Fibroblast of pulmonary artery (primary cell): ENCODE results near the gene CLEC2L.
"Not testable (repeated sequence)": the region's sequence is repeated elsewhere in the genome, so short reads cannot be mapped to it uniquely, and the experiment has no call there.

ENCODE experiments used
- DNase-seq: peaks from one replicate; pipeline ENCODE4 v3.0.0-alpha.2; 2010; ENCODE audit warnings: low read depth
- H3K4me3 ChIP-seq: replicated peaks from 2 replicates; pipeline ENCODE4 v1.5.1; 2011; ENCODE audit warnings: low read depth, mild to moderate bottlenecking, control low read depth, low read length, moderate library complexity
- CTCF ChIP-seq: IDR thresholded peaks from 2 replicates; pipeline ENCODE4 v1.5.1; 2011; ENCODE audit warnings: mild to moderate bottlenecking, control low read depth, low read length, inconsistent platforms; ENCODE audit errors: missing control alignments

CLEC2L gene

GRCh38 chr7:139548302-139549028 is 25.0 kb downstream of the CLEC2L start:
- H3K4me3 ChIP-seq, result no peak overlapping the region
- TF ChIP-seq CTCF, result no peak
- DNase-seq, result no peak

- not testable (repeated sequence) for H3K4me3 ChIP-seq, DNase-seq
Observed at GRCh38 chr7:139553991-139554700, 30.7 kb downstream of the CLEC2L start.

GRCh38 chr7:139557857-139558581 is 34.5 kb downstream of the CLEC2L start:
- no peak for TF ChIP-seq CTCF
- no peak overlapping the region for H3K4me3 ChIP-seq
- DNase-seq, result no peak

GRCh38 chr7:139559364-139560105 is 36.0 kb downstream of the CLEC2L start:
- DNase-seq, result no peak
- H3K4me3 ChIP-seq, result no peak overlapping the region
- no peak for TF ChIP-seq CTCF

GRCh38 chr7:139560199-139560598 is 36.7 kb downstream of the CLEC2L start:
- TF ChIP-seq CTCF, result no peak
- H3K4me3 ChIP-seq, result no peak overlapping the region
- DNase-seq, result no peak

- H3K4me3 ChIP-seq, result no peak overlapping the region
- no peak for TF ChIP-seq CTCF
- DNase-seq, result no peak
Observed at GRCh38 chr7:139560678-139561077, 37.2 kb downstream of the CLEC2L start.

- H3K4me3 ChIP-seq, result no peak overlapping the region
- no peak for TF ChIP-seq CTCF
- DNase-seq, result no peak
Observed at GRCh38 chr7:139562491-139562890, 39.0 kb downstream of the CLEC2L start.
